RWPE1 (cell line): ENCODE data around the gene TANGO6.
"Not testable (repeated sequence)": the region's sequence is repeated elsewhere in the genome, so short reads cannot be mapped to it uniquely, and the experiment has no call there.

Source experiments
- CTCF ChIA-PET: fragments of 350-600 bp; sonication (Branson Sonifier 250); formaldehyde crosslinking; extraction: SDS; loops from one replicate; lab custom pipeline; 2021; lab: Yijun Ruan, JAX
- POLR2A ChIA-PET: fragments of 400-600 bp; formaldehyde crosslinking; extraction: SDS; loops from one replicate; lab custom pipeline; 2020; ENCODE audit warnings: antibody characterized with exemption; ENCODE audit not compliant: low non-redundant PET; lab: Yijun Ruan, JAX
- DNase-seq: peaks from one replicate; pipeline ENCODE4 v3.0.0; 2012; ENCODE audit warnings: low spot score
- H3K27ac ChIP-seq: fragments of 450-650 bp; 2 replicates; pipeline ENCODE4 v1.5.1; 2017
- CTCF ChIP-seq: fragments of 450-650 bp; conservative IDR thresholded peaks from 2 replicates; pipeline ENCODE4 v1.5.1; 2017; ENCODE audit warnings: low read depth, mild to moderate bottlenecking

TANGO6 gene

DNA sequence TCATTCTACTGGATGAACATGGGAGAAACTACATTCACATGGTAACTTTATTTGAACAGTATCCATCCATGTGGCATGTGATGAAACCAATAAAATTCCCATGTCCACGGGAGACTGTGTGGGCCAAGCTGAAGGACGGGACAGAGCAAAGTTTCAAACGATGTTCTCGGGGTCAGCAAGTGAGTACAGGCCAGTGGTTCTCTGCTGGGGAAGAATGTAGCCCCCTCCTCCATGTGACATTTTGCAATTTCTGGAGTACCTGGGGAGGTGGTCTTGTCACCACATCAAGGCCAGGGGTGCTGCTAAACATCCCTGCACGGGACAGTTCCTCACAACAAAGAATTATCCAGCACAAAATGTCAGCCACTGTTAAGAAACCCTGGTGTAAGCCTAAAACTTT lies 7.4 kb upstream of the TANGO6 start:
- DNase-seq = no peak
- no peak overlapping the region for H3K27ac ChIP-seq
- ChIA-PET POLR2A (no interaction called here), CTCF (interaction anchor here (0.5 to 1.2 kb wide), 3 partner anchors 11 to 1476 kb away, joined by 3 to 5 read pairs (median 4); no protein-coding TSS in a partner anchor)
- no peak for TF ChIP-seq CTCF

DNA sequence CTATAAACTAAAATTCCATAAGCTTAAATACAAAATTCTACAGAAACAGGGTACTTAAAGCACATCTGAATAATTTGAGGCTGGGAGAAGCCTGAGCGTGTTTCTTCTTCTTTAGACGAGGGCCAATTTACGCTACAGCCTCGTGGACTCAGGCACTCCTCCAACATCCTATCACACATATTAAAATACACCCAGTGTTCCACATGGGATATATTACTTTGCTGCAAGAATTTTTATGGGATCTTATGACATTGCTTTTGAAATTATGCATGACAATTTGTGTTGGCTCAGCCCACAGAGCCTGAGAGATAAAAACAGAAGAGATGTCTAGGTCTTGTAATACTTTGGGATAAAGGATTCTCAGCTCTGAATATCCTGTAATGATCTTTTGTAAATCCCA lies 3.5 kb upstream of the TANGO6 start:
- no peak overlapping the region for H3K27ac ChIP-seq
- ChIA-PET CTCF (interaction anchor here (0.6 to 1.0 kb wide), 2 partner anchors 310 to 311 kb away, joined by 4 read pairs; no protein-coding TSS in a partner anchor), POLR2A (no interaction called here)
- no peak for DNase-seq
- TF ChIP-seq CTCF = no peak

DNA sequence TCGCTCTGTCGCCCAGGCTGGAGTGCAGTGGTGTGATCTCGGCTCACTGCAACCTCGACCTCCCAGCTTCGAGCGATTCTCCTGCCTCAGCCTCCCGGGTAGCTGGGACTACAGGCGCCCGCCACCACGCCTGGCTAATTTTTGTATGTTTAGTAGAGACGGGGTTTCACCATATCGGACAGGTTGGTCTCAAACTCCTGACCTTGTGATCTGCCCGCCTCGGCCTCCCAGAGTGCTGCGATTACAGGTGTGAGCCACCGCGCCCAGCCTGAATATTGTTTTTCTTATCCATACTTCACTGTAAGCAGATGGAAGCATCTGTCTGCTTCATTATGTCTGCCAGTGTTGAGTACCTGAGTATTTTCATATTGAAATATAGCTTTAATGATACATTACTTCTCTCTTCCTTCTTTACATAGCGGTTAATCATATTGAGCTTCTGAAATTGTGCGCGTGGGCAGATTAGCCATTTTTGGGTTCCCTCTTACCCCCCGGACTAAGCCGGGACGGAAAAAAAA lies 308 bp upstream of the TANGO6 start:
- DNase-seq, POLR2A ChIA-PET: not testable (repeated sequence)
- peak overlapping the region; percentile 85 for H3K27ac ChIP-seq
- CTCF ChIA-PET = interaction anchor here (0.6 to 0.7 kb wide), 2 partner anchors 144 to 252 kb away, joined by 3 to 4 read pairs; no protein-coding TSS in a partner anchor

DNA sequence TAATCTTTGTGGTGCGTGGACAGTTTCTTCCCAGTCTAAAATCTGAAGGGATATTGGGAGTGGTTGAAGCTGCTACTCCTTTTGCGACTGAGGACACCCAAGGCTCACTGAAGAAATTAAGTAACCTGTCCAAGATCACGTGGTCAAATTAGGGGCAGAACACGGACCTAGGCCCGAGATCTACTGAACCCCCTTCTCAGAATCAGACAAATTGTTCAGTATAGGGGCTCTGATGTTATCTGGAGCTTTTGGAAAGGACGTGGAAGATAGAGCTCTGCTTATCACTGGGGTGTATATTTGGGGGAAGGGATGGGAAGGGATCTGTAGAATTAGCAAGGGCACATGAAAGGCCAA lies 857 bp downstream of the TANGO6 start:
- peak overlapping the region; percentile 85 for H3K27ac ChIP-seq
- TF ChIP-seq CTCF = peak; percentile 5; the same call in 1 of the 2 replicates
- ChIA-PET CTCF (interaction anchor here (0.6 to 0.7 kb wide), 2 partner anchors 178 to 314 kb away, joined by 3 read pairs; no protein-coding TSS in a partner anchor), POLR2A (no interaction called here)
- no peak for DNase-seq

GRCh38 chr16:68848786-68849185 lies 5.5 kb downstream of the TANGO6 start:
- ChIA-PET POLR2A (no interaction called here), CTCF (interaction anchor here (0.7 kb wide), 1 partner anchor 454 kb away, joined by 4 read pairs; no protein-coding TSS in a partner anchor)

DNA sequence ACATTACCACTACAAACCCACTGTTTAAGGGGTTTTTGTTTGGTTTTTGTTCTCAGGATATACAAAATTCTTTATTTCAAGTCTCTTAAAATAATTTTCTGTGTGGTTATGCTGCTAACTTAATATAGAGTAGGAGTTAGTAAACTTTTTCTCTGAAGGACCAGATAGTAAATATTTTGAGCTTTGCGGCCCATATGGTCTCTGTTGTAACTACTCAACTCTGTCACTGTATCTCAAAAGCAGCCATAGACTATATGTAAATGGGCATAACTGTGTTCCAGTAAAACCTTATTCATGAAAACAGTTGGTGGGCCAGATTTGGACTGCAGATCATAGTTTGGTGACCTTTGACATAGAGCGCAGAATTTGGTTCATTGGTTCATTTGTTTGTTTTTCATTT lies 7.2 kb downstream of the TANGO6 start:
- ChIA-PET CTCF (interaction anchor here (0.6 kb wide), 1 partner anchor 247 kb away, joined by 3 read pairs; no protein-coding TSS in a partner anchor), POLR2A (no interaction called here)
- DNase-seq = no peak
- no peak overlapping the region for H3K27ac ChIP-seq
- TF ChIP-seq CTCF = no peak

More at GRCh38 chr16:68848786-68849185, 5.5 kb downstream of the TANGO6 start:
- DNase-seq = no peak
- no peak overlapping the region for H3K27ac ChIP-seq
- no peak for TF ChIP-seq CTCF

DNA sequence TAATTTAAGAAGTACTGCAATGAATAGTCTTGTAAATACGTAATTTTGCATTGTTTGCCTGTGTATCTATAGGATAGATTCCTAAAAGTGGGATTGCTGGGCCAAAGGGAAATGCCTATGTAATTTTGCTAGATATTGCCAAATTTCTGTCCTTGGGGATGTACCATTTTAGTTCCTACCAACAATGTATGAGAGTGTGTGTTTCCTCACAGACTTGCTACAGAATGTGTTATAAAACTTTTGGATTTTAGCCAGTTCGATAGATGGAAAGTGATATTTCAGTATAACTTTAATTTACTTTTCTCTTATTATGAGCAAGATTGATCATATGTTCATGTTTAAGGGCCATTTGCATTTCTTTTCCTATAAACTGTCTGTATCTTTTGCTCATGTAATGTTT lies 8.3 kb downstream of the TANGO6 start:
- CTCF ChIA-PET = interaction anchor here (0.7 kb wide), 1 partner anchor 276 kb away, joined by 4 read pairs; no protein-coding TSS in a partner anchor

More for the DNA sequence above, 8.3 kb downstream of the TANGO6 start:
- no peak for DNase-seq
- POLR2A ChIA-PET = no interaction called here
- TF ChIP-seq CTCF = no peak
- no peak overlapping the region for H3K27ac ChIP-seq
